ENCODE results near the gene IMPA2.
A peak's percentile ranks its signal among the peaks of the same experiment; 100 is the strongest.
"Not testable (repeated sequence)": the region's sequence is repeated elsewhere in the genome, so short reads cannot be mapped to it uniquely, and the experiment has no call there.

IMPA2 gene

DNA sequence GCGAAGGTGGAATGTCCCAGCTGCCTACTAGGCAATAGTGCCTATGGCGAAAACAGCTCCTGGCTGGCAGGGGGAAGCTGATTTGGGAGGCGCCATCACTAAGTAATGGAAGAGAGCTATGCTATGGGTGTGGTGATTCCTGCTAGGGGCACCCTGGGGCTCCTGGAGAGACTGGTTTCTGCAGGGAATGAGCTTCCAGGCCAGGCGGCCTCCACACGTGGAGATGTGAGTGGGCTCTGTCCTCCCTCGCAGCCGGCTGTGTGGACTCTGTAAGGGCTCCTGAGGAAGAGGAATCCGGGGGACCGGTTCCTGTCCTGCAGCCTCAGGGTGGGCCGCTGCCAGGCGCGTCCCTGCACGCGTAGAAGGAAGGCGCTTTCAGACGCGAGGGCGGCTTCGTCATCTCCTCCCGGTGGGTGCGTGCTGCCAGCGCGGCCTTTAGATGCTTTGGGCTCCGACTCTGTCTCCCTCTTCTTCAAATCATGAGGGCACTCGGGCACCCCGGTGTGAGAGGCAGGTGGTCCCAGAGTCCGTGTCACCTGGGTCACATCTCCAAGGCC lies 56.9 kb downstream of the IMPA2 start:
- no peak overlapping the region for H3K4me3 ChIP-seq (ENCODE audit: low read depth, low read length)
- DNase-seq (ENCODE audit: low read depth) = no peak
- no peak for TF ChIP-seq POLR2A (IDR thresholded peaks at IDR 0.05; ENCODE audit: extremely low read depth, insufficient read length)
- TF ChIP-seq, protein P1, sequence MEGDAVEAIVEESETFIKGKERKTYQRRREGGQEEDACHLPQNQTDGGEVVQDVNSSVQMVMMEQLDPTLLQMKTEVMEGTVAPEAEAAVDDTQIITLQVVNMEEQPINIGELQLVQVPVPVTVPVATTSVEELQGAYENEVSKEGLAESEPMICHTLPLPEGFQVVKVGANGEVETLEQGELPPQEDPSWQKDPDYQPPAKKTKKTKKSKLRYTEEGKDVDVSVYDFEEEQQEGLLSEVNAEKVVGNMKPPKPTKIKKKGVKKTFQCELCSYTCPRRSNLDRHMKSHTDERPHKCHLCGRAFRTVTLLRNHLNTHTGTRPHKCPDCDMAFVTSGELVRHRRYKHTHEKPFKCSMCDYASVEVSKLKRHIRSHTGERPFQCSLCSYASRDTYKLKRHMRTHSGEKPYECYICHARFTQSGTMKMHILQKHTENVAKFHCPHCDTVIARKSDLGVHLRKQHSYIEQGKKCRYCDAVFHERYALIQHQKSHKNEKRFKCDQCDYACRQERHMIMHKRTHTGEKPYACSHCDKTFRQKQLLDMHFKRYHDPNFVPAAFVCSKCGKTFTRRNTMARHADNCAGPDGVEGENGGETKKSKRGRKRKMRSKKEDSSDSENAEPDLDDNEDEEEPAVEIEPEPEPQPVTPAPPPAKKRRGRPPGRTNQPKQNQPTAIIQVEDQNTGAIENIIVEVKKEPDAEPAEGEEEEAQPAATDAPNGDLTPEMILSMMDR (IDR thresholded peaks at IDR 0.05; ENCODE audit: low read depth, low read length) = no peak
- TF ChIP-seq MYC (IDR thresholded peaks at IDR 0.05; ENCODE audit: low read depth, low read length) = no peak
- TF ChIP-seq, protein P2, sequence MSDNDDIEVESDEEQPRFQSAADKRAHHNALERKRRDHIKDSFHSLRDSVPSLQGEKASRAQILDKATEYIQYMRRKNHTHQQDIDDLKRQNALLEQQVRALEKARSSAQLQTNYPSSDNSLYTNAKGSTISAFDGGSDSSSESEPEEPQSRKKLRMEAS (IDR thresholded peaks at IDR 0.05; ENCODE audit: low read depth, low read length) = no peak

DNA sequence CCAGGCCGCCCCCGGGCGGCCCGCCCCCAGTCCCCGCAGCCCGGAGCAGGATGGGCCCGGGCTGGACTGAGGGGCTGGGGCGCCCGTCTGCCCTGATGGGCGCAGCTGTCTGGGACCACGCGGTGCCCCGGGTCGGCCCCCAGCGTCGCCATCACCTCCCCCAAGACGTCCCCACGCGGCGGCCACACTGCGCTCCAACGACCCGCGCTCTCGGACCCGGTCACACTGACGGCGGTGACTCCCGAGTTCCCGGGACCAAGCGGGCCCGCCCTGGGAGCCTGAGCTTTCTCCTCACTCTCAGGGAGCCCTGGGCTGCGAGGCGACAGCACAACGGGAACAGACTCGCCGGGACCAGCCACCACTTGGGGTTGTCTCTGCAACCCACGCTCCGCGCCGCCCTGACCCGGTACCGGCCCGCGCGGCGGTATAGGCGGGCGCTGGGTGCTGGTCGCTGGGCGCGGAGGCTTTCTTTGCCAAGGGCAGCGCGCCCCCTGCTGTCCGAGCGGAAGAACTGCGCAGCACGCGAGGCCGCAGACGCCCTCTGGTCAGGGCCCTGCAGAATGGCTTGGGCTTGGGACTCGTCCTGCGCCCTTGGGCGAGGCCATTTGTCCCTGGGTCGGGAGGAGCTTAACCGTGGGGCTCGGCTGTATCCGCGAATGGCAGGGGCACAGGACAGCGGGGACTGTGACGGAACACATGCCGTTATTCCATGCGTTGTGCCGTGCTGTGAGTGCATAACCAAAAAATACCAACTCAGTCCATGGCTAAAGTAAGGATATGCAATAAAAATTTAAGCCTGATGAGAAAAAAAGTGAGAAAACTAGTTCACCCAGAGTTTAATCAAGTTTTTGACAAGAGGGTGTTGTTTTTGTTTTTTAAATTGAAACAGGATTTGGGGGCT lies 57.6 kb downstream of the IMPA2 start:
- H3K4me3 ChIP-seq (ENCODE audit: low read depth, low read length) = peak overlapping the region; percentile 38
- peak; percentile 78 for DNase-seq (ENCODE audit: low read depth)
- no peak; the same call in 1 of the 2 replicates for TF ChIP-seq MYC (IDR thresholded peaks at IDR 0.05; ENCODE audit: low read depth, low read length)
- TF ChIP-seq, protein P1 (IDR thresholded peaks at IDR 0.05; ENCODE audit: low read depth, low read length) = peak; percentile 76
- TF ChIP-seq POLR2A (IDR thresholded peaks at IDR 0.05; ENCODE audit: extremely low read depth, insufficient read length) = no peak
- TF ChIP-seq, protein P2 (IDR thresholded peaks at IDR 0.05; ENCODE audit: low read depth, low read length) = no peak

DNA sequence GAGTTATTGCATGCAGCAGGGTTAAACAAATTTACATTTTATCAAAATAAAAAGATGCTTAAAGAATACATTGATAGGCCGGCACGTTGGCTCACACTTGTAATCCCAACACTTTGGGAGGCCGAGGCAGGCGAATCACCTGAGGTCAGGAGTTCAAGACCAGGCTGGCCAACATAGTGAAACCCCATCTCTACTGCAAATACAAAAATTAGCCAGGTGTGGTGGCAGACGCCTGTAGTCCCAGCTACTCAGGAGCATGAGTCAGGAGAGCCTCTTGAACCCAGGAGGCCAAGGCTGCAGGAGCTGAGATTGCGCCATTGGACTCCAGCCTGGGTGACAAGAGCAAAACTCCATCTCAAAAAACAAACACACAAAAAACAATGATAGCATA lies 58.2 kb downstream of the IMPA2 start:
- H3K4me3 ChIP-seq (ENCODE audit: low read depth, low read length); DNase-seq (ENCODE audit: low read depth): not testable (repeated sequence)

DNA sequence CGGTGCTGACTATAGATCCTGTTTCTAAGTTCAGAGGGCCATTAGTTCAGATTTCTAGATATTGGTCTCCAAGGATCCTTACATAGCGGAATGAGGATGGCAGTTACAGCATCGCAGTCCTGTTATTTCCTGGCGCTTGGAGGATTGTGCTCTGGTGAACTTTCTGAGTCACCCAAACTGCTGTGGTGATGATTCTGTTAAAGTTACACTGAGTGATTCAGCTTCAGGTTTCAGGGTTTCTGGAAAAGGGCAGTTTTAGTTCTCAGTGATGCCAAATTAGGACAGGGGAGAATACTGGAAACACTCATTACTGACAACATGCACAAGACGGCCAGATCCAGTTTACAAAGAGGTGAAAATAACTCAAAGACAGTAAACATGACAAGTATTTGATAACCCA lies 60.3 kb downstream of the IMPA2 start:
- TF ChIP-seq, protein P2 (IDR thresholded peaks at IDR 0.05; ENCODE audit: low read depth, low read length) = no peak
- TF ChIP-seq MYC (IDR thresholded peaks at IDR 0.05; ENCODE audit: low read depth, low read length) = no peak
- TF ChIP-seq, protein P1 (IDR thresholded peaks at IDR 0.05; ENCODE audit: low read depth, low read length) = no peak
- TF ChIP-seq POLR2A (IDR thresholded peaks at IDR 0.05; ENCODE audit: extremely low read depth, insufficient read length) = no peak
- H3K4me3 ChIP-seq (ENCODE audit: low read depth, low read length) = no peak overlapping the region
- no peak for DNase-seq (ENCODE audit: low read depth)

DNA sequence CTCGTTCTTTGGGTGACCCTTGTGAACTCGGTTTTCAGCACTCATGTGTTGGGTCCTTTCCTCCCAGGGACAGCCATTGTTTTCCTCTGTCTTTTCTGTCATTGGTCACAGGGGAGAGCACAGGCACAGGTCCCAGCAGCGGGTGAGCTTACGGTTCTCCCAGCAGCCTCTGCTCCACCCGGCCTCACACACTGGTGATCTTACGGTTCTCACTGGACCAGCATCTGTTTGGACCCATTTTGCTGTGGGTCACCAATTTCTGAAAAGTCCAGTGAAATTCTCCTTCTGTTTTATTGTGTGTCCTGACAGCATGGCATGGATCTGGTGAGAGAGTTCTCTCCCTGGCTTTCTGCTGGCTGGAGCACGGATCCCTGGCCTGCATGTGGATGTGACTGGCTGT lies 62.5 kb downstream of the IMPA2 start:
- DNase-seq (ENCODE audit: low read depth) = no peak
- no peak for TF ChIP-seq POLR2A (IDR thresholded peaks at IDR 0.05; ENCODE audit: extremely low read depth, insufficient read length)
- TF ChIP-seq MYC (IDR thresholded peaks at IDR 0.05; ENCODE audit: low read depth, low read length) = no peak
- TF ChIP-seq, protein P2 (IDR thresholded peaks at IDR 0.05; ENCODE audit: low read depth, low read length) = no peak
- TF ChIP-seq, protein P1 (IDR thresholded peaks at IDR 0.05; ENCODE audit: low read depth, low read length) = no peak
- no peak overlapping the region for H3K4me3 ChIP-seq (ENCODE audit: low read depth, low read length)

DNA sequence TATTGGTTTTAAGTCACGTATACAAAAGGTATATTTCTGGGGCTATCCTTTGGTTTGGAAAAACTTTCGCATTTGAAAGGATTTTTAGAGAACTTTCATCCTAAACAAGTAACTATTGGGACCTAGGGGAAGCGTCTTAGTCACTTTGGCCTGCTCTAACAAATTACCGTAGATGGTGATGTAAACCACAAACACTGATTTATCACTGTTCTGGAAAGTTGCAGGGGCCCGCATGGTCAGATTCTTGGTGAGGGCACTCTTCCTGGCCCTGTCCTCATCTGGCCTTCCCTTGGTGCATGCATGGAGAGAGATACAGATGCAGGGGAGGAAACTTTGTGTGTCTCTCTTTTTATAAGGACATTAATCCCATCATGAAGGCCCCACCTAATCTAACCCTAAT lies 63.3 kb downstream of the IMPA2 start:
- no peak for DNase-seq (ENCODE audit: low read depth)
- TF ChIP-seq MYC (IDR thresholded peaks at IDR 0.05; ENCODE audit: low read depth, low read length) = no peak
- TF ChIP-seq, protein P1 (IDR thresholded peaks at IDR 0.05; ENCODE audit: low read depth, low read length) = no peak
- TF ChIP-seq, protein P2 (IDR thresholded peaks at IDR 0.05; ENCODE audit: low read depth, low read length) = no peak
- TF ChIP-seq POLR2A (IDR thresholded peaks at IDR 0.05; ENCODE audit: extremely low read depth, insufficient read length) = no peak
- no peak overlapping the region for H3K4me3 ChIP-seq (ENCODE audit: low read depth, low read length)
